ENCODE measurements around the gene SGPP2. TPM values are rescaled to one million over a fixed set of nuclear protein-coding genes. Genes with fewer than 3 reads are reported as not detected.

Gene SGPP2
- total RNA-seq, 1 experiment from 2014 or later = not detected

DNA sequence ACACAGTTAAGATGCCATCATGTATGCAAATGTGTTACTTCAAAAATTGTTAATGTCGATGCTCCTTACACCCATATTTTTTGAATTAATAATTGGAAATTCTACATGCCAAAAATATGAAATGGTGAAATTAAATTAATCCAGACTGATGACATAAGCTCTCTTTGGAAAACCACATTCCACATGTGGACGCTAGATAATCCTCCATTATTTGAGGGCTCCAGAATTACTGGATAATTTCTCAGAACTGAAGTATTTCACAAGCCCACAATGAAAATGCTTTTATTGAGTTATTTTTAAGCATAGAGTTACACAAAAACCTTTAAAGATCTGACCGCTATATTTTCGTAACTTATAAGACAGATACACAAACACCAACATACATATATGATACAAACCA lies 183.7 kb downstream of the SGPP2 start:
- H3K4me3 ChIP-seq = no peak overlapping the region
- DNase-seq (ENCODE audit: low read depth in 1 of 2, low spot score in 2 of 2) = no peak
- no peaks in the 10 kb centered on the region for H3K4me1 ChIP-seq (replicated peaks)
- H3K27ac ChIP-seq = no peak overlapping the region
- peaks cover 64% of the 10 kb centered on the region for H3K36me3 ChIP-seq
- H3K9me3 ChIP-seq (replicated peaks) = no peaks in the 10 kb centered on the region
- H3K27me3 ChIP-seq (replicated peaks) = no peaks in the 10 kb centered on the region

- Histone ChIP-seq H3K27me3 (replicated peaks) (no peaks in the 10 kb centered on the region), H3K9me3 (replicated peaks) (no peaks in the 10 kb centered on the region), H3K36me3 (peaks cover 71% of the 10 kb centered on the region), H3K4me1 (replicated peaks) (no peaks in the 10 kb centered on the region), H3K27ac (no peak overlapping the region), H3K4me3 (no peak overlapping the region)
- DNase-seq (ENCODE audit: low read depth in 1 of 2, low spot score in 2 of 2) = no peak
Measured at GRCh38 chr2:222609381-222609780, 185.0 kb downstream of the SGPP2 start.

Other genes with a start within 250 kb of the SGPP2 start
- gene PAX3, start 125.5 kb upstream of the SGPP2 start, total RNA-seq (2014; rRNA removed; shearing (Covaris generic)) = 0.03 TPM in 1 of 2 replicates, not detected in the other
- 18.7 and 36.1 TPM in 2 replicates for gene FARSB, start 231.5 kb downstream of the SGPP2 start, total RNA-seq (2014; rRNA removed; shearing (Covaris generic))
- not detected in 2 replicates for gene MOGAT1, start 247.1 kb downstream of the SGPP2 start, total RNA-seq (2014; rRNA removed; shearing (Covaris generic))